ENCODE data around the gene SNX3. TPM values are rescaled to one million over a fixed set of nuclear protein-coding genes. Genes with fewer than 3 reads are reported as not detected.
A peak's percentile ranks its signal among the peaks of the same experiment; 100 is the strongest.

SNX3 gene
- polyA plus RNA-seq, 1 donor = 284 TPM

- Histone ChIP-seq H3K9me3 (ENCODE audit: control insufficient read depth, low read depth, low read length) (no peaks in the 10 kb centered on the region), H3K27ac (ENCODE audit: low read length) (no peak overlapping the region), H3K36me3 (ENCODE audit: control insufficient read depth, insufficient read depth, low read length) (peaks cover 44% of the 10 kb centered on the region), H3K4me1 (ENCODE audit: control insufficient read depth, insufficient read depth, low read length) (no peaks in the 10 kb centered on the region), H3K27me3 (ENCODE audit: control insufficient read depth, insufficient read depth, low read length) (no peaks in the 10 kb centered on the region), H3K4me3 (ENCODE audit: low read length) (no peak overlapping the region)
- DNase-seq = no peak
- 57% methylated on average over 1 of the region's 2 CpGs for WGBS (ENCODE audit: insufficient coverage, low lambda C conversion rate)
These were observed 49.2 kb downstream of the SNX3 start for GRCh38 chr6:108211671-108212070.

- DNase-seq = no peak
- Histone ChIP-seq H3K4me1 (ENCODE audit: control insufficient read depth, insufficient read depth, low read length) (no peaks in the 10 kb centered on the region), H3K27me3 (ENCODE audit: control insufficient read depth, insufficient read depth, low read length) (no peaks in the 10 kb centered on the region), H3K9me3 (ENCODE audit: control insufficient read depth, low read depth, low read length) (no peaks in the 10 kb centered on the region), H3K36me3 (ENCODE audit: control insufficient read depth, insufficient read depth, low read length) (peaks cover 47% of the 10 kb centered on the region), H3K4me3 (ENCODE audit: low read length) (no peak overlapping the region), H3K27ac (ENCODE audit: low read length) (no peak overlapping the region)
- 100% methylated on average over 1 of the region's 2 CpGs for WGBS (ENCODE audit: insufficient coverage, low lambda C conversion rate)
These were observed 50.3 kb downstream of the SNX3 start for GRCh38 chr6:108210556-108210955.

DNA sequence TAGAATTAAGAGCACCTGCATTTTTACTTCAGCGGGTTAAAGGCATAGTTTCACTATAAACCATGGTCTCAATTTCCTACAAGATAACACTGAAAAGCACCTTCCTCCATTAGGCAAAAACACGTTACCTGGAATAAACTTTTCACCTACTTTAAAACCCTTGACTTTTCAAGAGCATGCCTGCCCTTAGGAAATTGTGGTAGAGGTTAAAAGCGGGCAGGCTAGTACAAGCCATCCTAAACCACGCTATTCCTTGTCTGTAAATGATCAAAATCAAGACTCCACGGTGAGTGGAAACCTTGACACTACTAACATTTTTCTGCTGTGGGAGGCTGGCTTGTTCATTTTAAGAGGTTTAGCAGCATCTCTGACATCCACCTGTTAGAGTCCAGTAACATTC, 51.1 kb downstream of the SNX3 start:
- Histone ChIP-seq H3K36me3 (ENCODE audit: control insufficient read depth, insufficient read depth, low read length) (peaks cover 43% of the 10 kb centered on the region), H3K9me3 (ENCODE audit: control insufficient read depth, low read depth, low read length) (no peaks in the 10 kb centered on the region), H3K27me3 (ENCODE audit: control insufficient read depth, insufficient read depth, low read length) (no peaks in the 10 kb centered on the region), H3K4me3 (ENCODE audit: low read length) (no peak overlapping the region), H3K4me1 (ENCODE audit: control insufficient read depth, insufficient read depth, low read length) (no peaks in the 10 kb centered on the region), H3K27ac (ENCODE audit: low read length) (no peak overlapping the region)
- no peak for DNase-seq
- no CpG with 5 or more reads among the region's 5 CpGs for whole genome bisulfite sequencing (ENCODE audit: insufficient coverage, low lambda C conversion rate)

GRCh38 chr6:108207013-108207412, 53.8 kb downstream of the SNX3 start:
- WGBS (ENCODE audit: insufficient coverage, low lambda C conversion rate) = 100% methylated on average over 2 of the region's 4 CpGs
- no peak overlapping the region for H3K27ac ChIP-seq (ENCODE audit: low read length)
- no peak for DNase-seq
- no peaks in the 10 kb centered on the region for H3K27me3 ChIP-seq (ENCODE audit: control insufficient read depth, insufficient read depth, low read length)
- peaks cover 34% of the 10 kb centered on the region for H3K36me3 ChIP-seq (ENCODE audit: control insufficient read depth, insufficient read depth, low read length)
- H3K9me3 ChIP-seq (ENCODE audit: control insufficient read depth, low read depth, low read length) = no peaks in the 10 kb centered on the region
- peaks cover 3% of the 10 kb centered on the region for H3K4me1 ChIP-seq (ENCODE audit: control insufficient read depth, insufficient read depth, low read length)
- no peak overlapping the region for H3K4me3 ChIP-seq (ENCODE audit: low read length)

- peak; percentile 20 to 57 for DNase-seq
- H3K9me3 ChIP-seq (ENCODE audit: control insufficient read depth, low read depth, low read length) = no peaks in the 10 kb centered on the region
- 33% methylated on average over 1 of the region's 14 CpGs for WGBS (ENCODE audit: insufficient coverage, low lambda C conversion rate)
- H3K4me3 ChIP-seq (ENCODE audit: low read length) = no peak overlapping the region
- H3K4me1 ChIP-seq (ENCODE audit: control insufficient read depth, insufficient read depth, low read length) = peaks cover 6% of the 10 kb centered on the region
- H3K27me3 ChIP-seq (ENCODE audit: control insufficient read depth, insufficient read depth, low read length) = no peaks in the 10 kb centered on the region
- peaks cover 12% of the 10 kb centered on the region for H3K36me3 ChIP-seq (ENCODE audit: control insufficient read depth, insufficient read depth, low read length)
- no peak overlapping the region for H3K27ac ChIP-seq (ENCODE audit: low read length)
These were observed 57.4 kb downstream of the SNX3 start for GRCh38 chr6:108203189-108204112.

- no peaks in the 10 kb centered on the region for H3K36me3 ChIP-seq (ENCODE audit: control insufficient read depth, insufficient read depth, low read length)
- no peaks in the 10 kb centered on the region for H3K27me3 ChIP-seq (ENCODE audit: control insufficient read depth, insufficient read depth, low read length)
- peaks cover 6% of the 10 kb centered on the region for H3K4me1 ChIP-seq (ENCODE audit: control insufficient read depth, insufficient read depth, low read length)
- DNase-seq = peak; percentile 24 to 56
- no peaks in the 10 kb centered on the region for H3K9me3 ChIP-seq (ENCODE audit: control insufficient read depth, low read depth, low read length)
- WGBS (ENCODE audit: insufficient coverage, low lambda C conversion rate) = no CpG with 5 or more reads among the region's 7 CpGs
- no peak overlapping the region for H3K27ac ChIP-seq (ENCODE audit: low read length)
- no peak overlapping the region for H3K4me3 ChIP-seq (ENCODE audit: low read length)
These were observed 60.2 kb downstream of the SNX3 start for GRCh38 chr6:108200631-108201030.

- Histone ChIP-seq H3K36me3 (ENCODE audit: control insufficient read depth, insufficient read depth, low read length) (no peaks in the 10 kb centered on the region), H3K27ac (ENCODE audit: low read length) (no peak overlapping the region), H3K27me3 (ENCODE audit: control insufficient read depth, insufficient read depth, low read length) (no peaks in the 10 kb centered on the region), H3K9me3 (ENCODE audit: control insufficient read depth, low read depth, low read length) (no peaks in the 10 kb centered on the region), H3K4me3 (ENCODE audit: low read length) (no peak overlapping the region), H3K4me1 (ENCODE audit: control insufficient read depth, insufficient read depth, low read length) (peaks cover 6% of the 10 kb centered on the region)
- no peak for DNase-seq
- WGBS (ENCODE audit: insufficient coverage, low lambda C conversion rate) = no CpG with 5 or more reads among the region's 8 CpGs
These were observed 60.7 kb downstream of the SNX3 start for GRCh38 chr6:108200186-108200585.

DNA sequence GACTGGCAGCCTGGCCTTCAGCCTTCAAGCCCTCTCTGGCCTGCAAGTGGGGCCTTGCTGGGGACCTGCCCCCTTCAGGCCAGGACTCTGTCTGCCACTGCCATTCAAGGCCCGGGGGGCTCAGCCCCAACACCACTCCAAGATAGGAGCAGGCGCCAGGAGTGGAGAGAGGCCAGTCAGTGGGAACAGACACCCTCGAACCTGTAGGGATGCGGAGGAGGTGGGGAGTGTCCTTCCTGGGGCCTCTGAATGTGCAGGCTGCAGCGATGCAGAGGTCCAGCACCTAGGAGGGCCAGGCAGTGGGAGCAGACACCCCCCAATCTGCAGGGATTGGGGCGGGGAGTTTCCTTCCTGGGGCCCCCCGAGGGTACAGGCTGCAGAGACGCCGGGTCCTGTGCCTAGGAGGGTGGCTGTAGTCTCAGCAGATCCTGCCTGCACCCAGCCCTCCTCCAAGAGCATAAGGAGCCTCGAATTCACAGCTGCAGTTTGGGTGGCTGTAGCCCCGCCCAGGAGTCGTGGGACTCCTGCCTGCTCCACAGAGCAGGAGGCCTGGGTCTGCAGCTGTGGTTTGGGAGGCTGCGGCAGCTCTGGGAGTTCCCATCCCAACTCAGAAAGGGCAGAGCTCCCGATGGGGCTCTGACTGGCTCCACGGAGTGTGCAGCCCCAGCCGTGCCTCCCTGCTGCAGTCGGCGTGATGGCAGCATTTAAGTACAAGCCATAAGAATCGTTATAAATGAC, 61.9 kb downstream of the SNX3 start:
- no CpG with 5 or more reads among the region's 19 CpGs for WGBS (ENCODE audit: insufficient coverage, low lambda C conversion rate)
- no peak overlapping the region for H3K27ac ChIP-seq (ENCODE audit: low read length)
- H3K9me3 ChIP-seq (ENCODE audit: control insufficient read depth, low read depth, low read length) = no peaks in the 10 kb centered on the region
- H3K4me1 ChIP-seq (ENCODE audit: control insufficient read depth, insufficient read depth, low read length) = peaks cover 6% of the 10 kb centered on the region
- DNase-seq = no peak
- no peaks in the 10 kb centered on the region for H3K27me3 ChIP-seq (ENCODE audit: control insufficient read depth, insufficient read depth, low read length)
- H3K4me3 ChIP-seq (ENCODE audit: low read length) = no peak overlapping the region
- H3K36me3 ChIP-seq (ENCODE audit: control insufficient read depth, insufficient read depth, low read length) = no peaks in the 10 kb centered on the region

DNA sequence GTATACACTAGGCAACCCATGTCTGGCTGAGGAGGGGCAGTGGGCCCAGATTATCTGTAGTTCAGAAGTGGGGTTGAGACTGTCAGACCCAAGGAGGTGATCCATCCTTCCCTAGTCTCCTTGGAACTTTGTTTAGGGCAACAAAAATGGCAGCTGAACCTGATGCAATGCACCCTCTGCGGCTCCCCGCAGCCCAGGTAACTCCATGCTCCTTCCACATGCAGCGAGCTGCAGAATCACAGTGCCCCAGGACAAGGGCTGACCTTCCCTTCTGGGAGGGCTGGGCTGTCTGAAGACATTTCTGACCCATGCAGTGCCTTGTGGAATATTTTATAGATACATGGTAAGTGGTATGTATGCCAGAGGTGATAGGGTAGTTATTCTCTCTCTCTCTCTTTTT, 65.6 kb downstream of the SNX3 start:
- H3K27me3 ChIP-seq (ENCODE audit: control insufficient read depth, insufficient read depth, low read length) = peaks cover 2% of the 10 kb centered on the region
- no peak overlapping the region for H3K27ac ChIP-seq (ENCODE audit: low read length)
- no peak for DNase-seq
- no peaks in the 10 kb centered on the region for H3K4me1 ChIP-seq (ENCODE audit: control insufficient read depth, insufficient read depth, low read length)
- no peaks in the 10 kb centered on the region for H3K36me3 ChIP-seq (ENCODE audit: control insufficient read depth, insufficient read depth, low read length)
- H3K4me3 ChIP-seq (ENCODE audit: low read length) = no peak overlapping the region
- no peaks in the 10 kb centered on the region for H3K9me3 ChIP-seq (ENCODE audit: control insufficient read depth, low read depth, low read length)
- WGBS (ENCODE audit: insufficient coverage, low lambda C conversion rate) = no CpG with 5 or more reads among the region's 3 CpGs

- no peak for DNase-seq
- Histone ChIP-seq H3K36me3 (ENCODE audit: control insufficient read depth, insufficient read depth, low read length) (no peaks in the 10 kb centered on the region), H3K4me3 (ENCODE audit: low read length) (no peak overlapping the region), H3K27ac (ENCODE audit: low read length) (no peak overlapping the region), H3K4me1 (ENCODE audit: control insufficient read depth, insufficient read depth, low read length) (no peaks in the 10 kb centered on the region), H3K27me3 (ENCODE audit: control insufficient read depth, insufficient read depth, low read length) (peaks cover 2% of the 10 kb centered on the region), H3K9me3 (ENCODE audit: control insufficient read depth, low read depth, low read length) (no peaks in the 10 kb centered on the region)
- WGBS (ENCODE audit: insufficient coverage, low lambda C conversion rate) = no CpG with 5 or more reads among the region's 8 CpGs
These were observed 66.3 kb downstream of the SNX3 start for GRCh38 chr6:108194503-108194902.

All from large intestine (tissue), 3 donors.